ENCODE measurements around the gene C1orf174.

DNA sequence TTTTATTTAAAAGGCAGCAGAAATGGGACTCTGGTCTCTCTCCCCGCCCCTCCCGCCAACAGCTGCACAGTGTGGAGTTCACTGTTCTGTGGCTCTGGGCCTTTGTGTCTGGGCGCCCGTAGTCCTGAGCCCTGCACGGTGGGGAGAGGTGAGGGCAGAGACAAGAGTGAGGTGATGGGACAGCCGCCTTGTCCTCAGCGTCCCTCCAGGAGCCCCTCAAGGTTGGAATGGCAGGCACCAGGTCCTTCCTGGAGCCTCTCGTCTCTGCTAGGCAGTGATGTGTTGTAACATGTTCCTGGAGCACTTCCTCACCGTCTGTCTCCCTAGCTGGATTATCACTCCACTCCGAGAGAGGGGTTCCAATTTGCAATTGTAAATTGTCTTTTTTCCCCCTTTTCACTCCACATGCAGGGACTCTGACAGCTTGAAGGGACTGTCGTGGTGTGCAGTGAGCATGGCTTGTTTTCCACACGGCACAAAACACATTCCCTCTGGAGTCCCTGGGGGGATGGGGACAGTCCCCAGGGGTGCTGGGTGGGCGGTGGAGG lies 44.6 kb upstream of the C1orf174 start:
- TF ChIP-seq, protein P1, sequence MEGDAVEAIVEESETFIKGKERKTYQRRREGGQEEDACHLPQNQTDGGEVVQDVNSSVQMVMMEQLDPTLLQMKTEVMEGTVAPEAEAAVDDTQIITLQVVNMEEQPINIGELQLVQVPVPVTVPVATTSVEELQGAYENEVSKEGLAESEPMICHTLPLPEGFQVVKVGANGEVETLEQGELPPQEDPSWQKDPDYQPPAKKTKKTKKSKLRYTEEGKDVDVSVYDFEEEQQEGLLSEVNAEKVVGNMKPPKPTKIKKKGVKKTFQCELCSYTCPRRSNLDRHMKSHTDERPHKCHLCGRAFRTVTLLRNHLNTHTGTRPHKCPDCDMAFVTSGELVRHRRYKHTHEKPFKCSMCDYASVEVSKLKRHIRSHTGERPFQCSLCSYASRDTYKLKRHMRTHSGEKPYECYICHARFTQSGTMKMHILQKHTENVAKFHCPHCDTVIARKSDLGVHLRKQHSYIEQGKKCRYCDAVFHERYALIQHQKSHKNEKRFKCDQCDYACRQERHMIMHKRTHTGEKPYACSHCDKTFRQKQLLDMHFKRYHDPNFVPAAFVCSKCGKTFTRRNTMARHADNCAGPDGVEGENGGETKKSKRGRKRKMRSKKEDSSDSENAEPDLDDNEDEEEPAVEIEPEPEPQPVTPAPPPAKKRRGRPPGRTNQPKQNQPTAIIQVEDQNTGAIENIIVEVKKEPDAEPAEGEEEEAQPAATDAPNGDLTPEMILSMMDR (IDR thresholded peaks at IDR 0.05): no peak
- TF ChIP-seq POLR2A (IDR thresholded peaks at IDR 0.05): no peak

All from heart left ventricle (tissue), 13 donors.